Thyroid gland (tissue), 4 donors: ENCODE data around the gene TBX21.
A peak's percentile ranks its signal among the peaks of the same experiment; 100 is the strongest.

ENCODE experiments used
- CTCF ChIP-seq, 6 experiments: fragments of 200-600 bp in 3 of 6; fragments of 450-650 bp in 3 of 6; sonication (generic) in 3 of 6; IDR thresholded peaks; one replicate each; pipeline ENCODE4 v1.5.1; 2016 to 2019; ENCODE audit warnings: antibody characterized with exemption in 6 of 6, mild to moderate bottlenecking in 2 of 6, inconsistent platforms in 1 of 6, moderate library complexity in 1 of 6
- POLR2A ChIP-seq, 2 donors: fragments of 450-650 bp; IDR thresholded peaks; one replicate each; pipeline ENCODE4 v1.6.1; 2017; ENCODE audit warnings: antibody characterized with exemption in 2 of 2, mild to moderate bottlenecking in 2 of 2, moderate library complexity in 1 of 2

- TF ChIP-seq CTCF (IDR thresholded peaks at IDR 0.05) (peak in 5 of 6 experiments; percentile 14 to 48 (median 21)), POLR2A (IDR thresholded peaks at IDR 0.05) (no peak)
Measured at GRCh38 chr17:47789611-47790561, 56.9 kb downstream of the TBX21 start.
